OCI-LY3 (cell line): ENCODE measurements around the gene TBC1D8B.

Experiments
- H2AFZ ChIP-seq: fragments of 200-600, 300-600 bp; shearing (Covaris generic); 2 replicates; pipeline ENCODE4 v1.6.0; 2014; ENCODE audit warnings: antibody characterized with exemption, low read depth, low read length
- H3K27ac ChIP-seq: fragments of 200-600, 300-600 bp; sonication (generic); 2 replicates; pipeline ENCODE4 v1.5.1; 2014; ENCODE audit warnings: mild to moderate bottlenecking, low read length, moderate library complexity, mixed read lengths
- H3K27me3 ChIP-seq: fragments of 200-600, 300-600 bp; sonication (generic); 2 replicates; pipeline ENCODE4 v1.6.1; 2014; ENCODE audit warnings: low read depth, low read length, mixed read lengths
- H3K36me3 ChIP-seq: fragments of 200-600, 300-600 bp; sonication (generic); replicated peaks from 2 replicates; pipeline ENCODE3; 2014; ENCODE audit warnings: low read depth, low read length, mixed read lengths
- H3K4me1 ChIP-seq: fragments of 300-600, 200-600 bp; sonication (generic); 2 replicates; pipeline ENCODE4 v1.6.1; 2014; ENCODE audit warnings: low read length, mixed read lengths
- H3K4me2 ChIP-seq: fragments of 200-600, 300-600 bp; sonication (generic); 2 replicates; pipeline ENCODE4 v1.6.1; 2014; ENCODE audit warnings: low read length, mixed read lengths
- H3K4me3 ChIP-seq: fragments of 300-600, 200-600 bp; sonication (generic); 2 replicates; pipeline ENCODE4 v1.5.1; 2014; ENCODE audit warnings: antibody characterized with exemption, mild to moderate bottlenecking, low read length, moderate library complexity
- H3K79me2 ChIP-seq: fragments of 300-600, 200-600 bp; shearing (Covaris generic); 2 replicates; pipeline ENCODE4 v1.6.1; 2014; ENCODE audit warnings: mild to moderate bottlenecking, low read length, mixed read lengths
- H3K9ac ChIP-seq: fragments of 300-600, 200-600 bp; shearing (Covaris generic); 2 replicates; pipeline ENCODE4 v1.6.0; 2014; ENCODE audit warnings: mild to moderate bottlenecking, low read length, moderate library complexity
- H3K9me3 ChIP-seq: fragments of 200-600, 300-600 bp; shearing (Covaris generic); 2 replicates; pipeline ENCODE4 v1.6.1; 2014; ENCODE audit warnings: low read length, mixed read lengths; ENCODE audit not compliant: insufficient read depth
- H4K20me1 ChIP-seq: fragments of 200-600, 300-600 bp; sonication (generic); 2 replicates; pipeline ENCODE4 v1.6.1; 2016; ENCODE audit warnings: low read length, mixed read lengths; ENCODE audit not compliant: insufficient read depth
- CTCF ChIP-seq: fragments of 200-600, 300-600 bp; sonication (generic); IDR thresholded peaks from 2 replicates; pipeline ENCODE4 v1.5.1; 2014; ENCODE audit warnings: antibody characterized with exemption, low read length, low read depth
- EZH2phosphoT487 ChIP-seq: fragments of 200-600 bp; shearing (Covaris generic); IDR thresholded peaks from 2 replicates; pipeline ENCODE4 v1.6.1; 2018; ENCODE audit warnings: antibody characterized with exemption, mixed run types, low read depth

The TBC1D8B gene

GRCh38 chrX:106921637-106922036 is 119.2 kb downstream of the TBC1D8B start:
- no peak overlapping the region for H2AFZ ChIP-seq
- no peaks in the 10 kb centered on the region for H3K4me1 ChIP-seq
- no peak overlapping the region for H3K4me3 ChIP-seq
- H3K27me3 ChIP-seq = no peaks in the 10 kb centered on the region
- H3K9me3 ChIP-seq = no peaks in the 10 kb centered on the region
- no peak overlapping the region for H3K4me2 ChIP-seq
- no peak overlapping the region for H3K9ac ChIP-seq
- no peak for TF ChIP-seq CTCF
- no peak for TF ChIP-seq EZH2phosphoT487
- H3K79me2 ChIP-seq = no peaks in the 10 kb centered on the region
- no peak overlapping the region for H3K27ac ChIP-seq
- H3K36me3 ChIP-seq = no peaks in the 10 kb centered on the region
- H4K20me1 ChIP-seq = no peaks in the 10 kb centered on the region
